Measurements from ENCODE around the gene ARSG. TPM values are rescaled to one million over a fixed set of nuclear protein-coding genes. Genes with fewer than 3 reads are reported as not detected.

The ARSG gene
- total RNA-seq, 4 donors from 2014 or later = 2.2 to 5.5 (median 3.5) TPM

- ATAC-seq = no peak
- no peaks in the 10 kb centered on the region for H3K27me3 ChIP-seq
- 58 to 77% methylated on average over 4 of the region's 8 CpGs for WGBS, 2 donors (ENCODE audit: low coverage in 1 of 2)
- H3K4me1 ChIP-seq = no peaks in the 10 kb centered on the region
- no peaks in the 10 kb centered on the region for H3K9me3 ChIP-seq
- no peak overlapping the region for H3K4me3 ChIP-seq
- H3K36me3 ChIP-seq = no peaks in the 10 kb centered on the region
- TF ChIP-seq POLR2A (IDR thresholded peaks at IDR 0.05) (no peak), EP300 (IDR thresholded peaks at IDR 0.05) (no peak), POLR2AphosphoS5 (IDR thresholded peaks at IDR 0.05) (no peak)
- TF ChIP-seq, protein P1, sequence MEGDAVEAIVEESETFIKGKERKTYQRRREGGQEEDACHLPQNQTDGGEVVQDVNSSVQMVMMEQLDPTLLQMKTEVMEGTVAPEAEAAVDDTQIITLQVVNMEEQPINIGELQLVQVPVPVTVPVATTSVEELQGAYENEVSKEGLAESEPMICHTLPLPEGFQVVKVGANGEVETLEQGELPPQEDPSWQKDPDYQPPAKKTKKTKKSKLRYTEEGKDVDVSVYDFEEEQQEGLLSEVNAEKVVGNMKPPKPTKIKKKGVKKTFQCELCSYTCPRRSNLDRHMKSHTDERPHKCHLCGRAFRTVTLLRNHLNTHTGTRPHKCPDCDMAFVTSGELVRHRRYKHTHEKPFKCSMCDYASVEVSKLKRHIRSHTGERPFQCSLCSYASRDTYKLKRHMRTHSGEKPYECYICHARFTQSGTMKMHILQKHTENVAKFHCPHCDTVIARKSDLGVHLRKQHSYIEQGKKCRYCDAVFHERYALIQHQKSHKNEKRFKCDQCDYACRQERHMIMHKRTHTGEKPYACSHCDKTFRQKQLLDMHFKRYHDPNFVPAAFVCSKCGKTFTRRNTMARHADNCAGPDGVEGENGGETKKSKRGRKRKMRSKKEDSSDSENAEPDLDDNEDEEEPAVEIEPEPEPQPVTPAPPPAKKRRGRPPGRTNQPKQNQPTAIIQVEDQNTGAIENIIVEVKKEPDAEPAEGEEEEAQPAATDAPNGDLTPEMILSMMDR (IDR thresholded peaks at IDR 0.05) = no peak
- H3K27ac ChIP-seq = no peak overlapping the region
These were observed 27.1 kb downstream of the ARSG start for GRCh38 chr17:68318103-68318991.

GRCh38 chr17:68319410-68320162 lies 28.3 kb downstream of the ARSG start:
- ATAC-seq = no peak
- Histone ChIP-seq H3K4me3 (no peak overlapping the region), H3K9me3 (no peaks in the 10 kb centered on the region), H3K4me1 (no peaks in the 10 kb centered on the region), H3K27me3 (no peaks in the 10 kb centered on the region), H3K27ac (no peak overlapping the region), H3K36me3 (no peaks in the 10 kb centered on the region)
- TF ChIP-seq EP300 (IDR thresholded peaks at IDR 0.05) = no peak
- no peak for TF ChIP-seq POLR2AphosphoS5 (IDR thresholded peaks at IDR 0.05)
- no peak for TF ChIP-seq POLR2A (IDR thresholded peaks at IDR 0.05)
- TF ChIP-seq, protein P1 (IDR thresholded peaks at IDR 0.05) = no peak
- WGBS, 2 donors (ENCODE audit: low coverage in 1 of 2) = 64 to 82% methylated on average over 5 to 7 of the region's 12 CpGs

- ATAC-seq = no peak
These were observed 29.1 kb downstream of the ARSG start for GRCh38 chr17:68320311-68320865.

GRCh38 chr17:68320943-68321555 lies 29.8 kb downstream of the ARSG start:
- no peaks in the 10 kb centered on the region for H3K9me3 ChIP-seq
- no peaks in the 10 kb centered on the region for H3K36me3 ChIP-seq
- H3K27me3 ChIP-seq = no peaks in the 10 kb centered on the region
- WGBS, 2 donors (ENCODE audit: low coverage in 1 of 2) = 80 to 84% methylated on average over 1 to 7 of the region's 7 CpGs
- no peak overlapping the region for H3K4me3 ChIP-seq
- H3K4me1 ChIP-seq = no peaks in the 10 kb centered on the region
- no peak for ATAC-seq
- H3K27ac ChIP-seq = no peak overlapping the region
- no peak for TF ChIP-seq POLR2AphosphoS5 (IDR thresholded peaks at IDR 0.05)
- TF ChIP-seq, protein P1 (IDR thresholded peaks at IDR 0.05) = no peak
- TF ChIP-seq POLR2A (IDR thresholded peaks at IDR 0.05) = no peak
- no peak for TF ChIP-seq EP300 (IDR thresholded peaks at IDR 0.05)

More at GRCh38 chr17:68320311-68320865, 29.1 kb downstream of the ARSG start:
- WGBS, 2 donors (ENCODE audit: low coverage in 1 of 2) = 44 to 69% methylated on average over 5 of the region's 5 CpGs
- Histone ChIP-seq H3K27ac (no peak overlapping the region), H3K4me1 (no peaks in the 10 kb centered on the region), H3K9me3 (no peaks in the 10 kb centered on the region), H3K36me3 (no peaks in the 10 kb centered on the region), H3K27me3 (no peaks in the 10 kb centered on the region), H3K4me3 (no peak overlapping the region)
- TF ChIP-seq, protein P1 (IDR thresholded peaks at IDR 0.05) = no peak
- TF ChIP-seq POLR2A (IDR thresholded peaks at IDR 0.05) = no peak
- TF ChIP-seq EP300 (IDR thresholded peaks at IDR 0.05) = no peak
- TF ChIP-seq POLR2AphosphoS5 (IDR thresholded peaks at IDR 0.05) = no peak

All from gastroesophageal sphincter (tissue), 4 donors.